Measurements from ENCODE around the gene ONECUT1. TPM values are rescaled to one million over a fixed set of nuclear protein-coding genes. Genes with fewer than 3 reads are reported as not detected.

The ONECUT1 gene
- total and polyA plus RNA-seq, 2 of the 8 experiments (the other 6 are each of a cell fraction or from before 2014, with no cell fraction given): 0.65 to 6.4 TPM

DNA sequence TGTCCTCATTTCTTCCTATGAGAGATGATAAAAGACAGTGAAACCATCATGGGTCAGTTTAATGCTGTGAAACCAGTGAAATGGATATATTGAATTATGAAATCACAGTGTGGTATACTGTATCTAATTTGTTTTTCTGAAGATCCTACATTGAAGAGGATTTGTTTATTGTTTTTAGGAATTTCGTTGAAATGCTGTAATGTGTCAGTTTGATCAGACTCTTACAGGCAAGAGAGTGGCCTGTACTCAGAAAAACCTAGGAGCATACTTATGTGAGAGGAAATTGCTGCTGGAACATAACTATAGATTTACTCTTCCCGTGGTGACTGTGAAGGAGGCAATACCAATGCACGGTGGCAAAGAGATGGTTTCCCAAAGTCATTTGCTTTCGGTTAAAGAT, 29.1 kb upstream of the ONECUT1 start:
- H2BK5ac ChIP-seq (ENCODE audit: low read depth, low read length): no peak overlapping the region
- 0 out of 7 replicates have a peak, but pooled peaks cover 0 to 2% (median 0%) of the 10 kb centered on the region in 4 experiments for H3K4me1 ChIP-seq (replicated peaks in 1 of 4; ENCODE audit: control insufficient read depth in 3 of 4, insufficient read depth in 4 of 4, low read length in 3 of 4)
- no peak overlapping the region for H3K14ac ChIP-seq (ENCODE audit: insufficient read length)
- H4K91ac ChIP-seq (replicated peaks; ENCODE audit: insufficient read length, low read length): no peak overlapping the region
- H3K79me1 ChIP-seq (ENCODE audit: low read depth, low read length): no peaks in the 10 kb centered on the region
- H3K4ac ChIP-seq (replicated peaks; ENCODE audit: insufficient read length, low read depth, low read length): no peak overlapping the region
- WGBS, 2 experiments (ENCODE audit: extremely low coverage in 1 of 2, insufficient coverage in 1 of 2, insufficient read length in 1 of 2, insufficient replicate concordance in 2 of 2, low coverage in 1 of 2, low lambda C conversion rate in 2 of 2, missing lambda C conversion rate in 1 of 2): 83% methylated on average over 4 of the region's 4 CpGs; no CpG with 5 or more reads in 1 of the 2 experiments
- H3K27ac ChIP-seq (ENCODE audit: low read depth, low read length): no peak overlapping the region
- H3K18ac ChIP-seq (ENCODE audit: extremely low read depth, low read length): no peak overlapping the region
- POLR2A ChIA-PET (ENCODE audit: partially characterized antibody): no interaction called here
- no peaks in the 10 kb centered on the region for H3K27me3 ChIP-seq (replicated peaks in 1 of 4; ENCODE audit: control insufficient read depth in 3 of 4, extremely low read depth in 1 of 4, insufficient read depth in 3 of 4, low read length in 3 of 4)
- no peak overlapping the region for H2BK12ac ChIP-seq (ENCODE audit: low read depth, low read length)
- no peak for FAIRE-seq
- H3K36me3 ChIP-seq (ENCODE audit: control insufficient read depth in 2 of 4, insufficient read depth in 4 of 4, low read length in 3 of 4): no peaks in the 10 kb centered on the region
- no peaks in the 10 kb centered on the region for H3K23me2 ChIP-seq (ENCODE audit: low read depth, low read length)
- no peak overlapping the region for H2BK15ac ChIP-seq (ENCODE audit: low read length)
- H3K4me2 ChIP-seq (ENCODE audit: insufficient read depth in 1 of 2, low read depth in 2 of 2, low read length in 2 of 2): no peak overlapping the region
- H2BK20ac ChIP-seq (ENCODE audit: low read length): no peak overlapping the region
- H3K9me3 ChIP-seq (ENCODE audit: insufficient read depth in 2 of 2, low read depth in 1 of 2, low read length in 1 of 2): peaks cover 11 to 13% of the 10 kb centered on the region in 2 experiments
- H2BK120ac ChIP-seq (replicated peaks; ENCODE audit: low read depth, low read length): no peak overlapping the region
- no peaks in the 10 kb centered on the region for H3K79me2 ChIP-seq (ENCODE audit: control insufficient read depth in 1 of 2, insufficient read depth in 2 of 2, low read length in 2 of 2)
- H4K5ac ChIP-seq (ENCODE audit: insufficient read length, low read depth, low read length): no peak overlapping the region
- no peak overlapping the region for H4K8ac ChIP-seq (ENCODE audit: extremely low read depth, insufficient read depth, low read length)
- H3K9ac ChIP-seq (replicated peaks in 1 of 4; ENCODE audit: extremely low read depth in 1 of 4, low read depth in 3 of 4, low read length in 3 of 4): no peak overlapping the region
- no peak overlapping the region for H3K23ac ChIP-seq (ENCODE audit: insufficient read length)
- no peaks in the 10 kb centered on the region for H4K20me1 ChIP-seq (replicated peaks in 1 of 2; ENCODE audit: control insufficient read depth in 1 of 2, insufficient read depth in 2 of 2, low read length in 2 of 2)
- no peak overlapping the region for H2AK5ac ChIP-seq (ENCODE audit: low read depth, low read length)
- H2AFZ ChIP-seq (ENCODE audit: low read length): no peak overlapping the region
- CTCF ChIA-PET (ENCODE audit: partially characterized antibody): no interaction called here
- no peak for DNase-seq (ENCODE audit: low read depth in 1 of 2, low spot score in 2 of 2)
- TF ChIP-seq BACH1 (IDR thresholded peaks at IDR 0.05; ENCODE audit: low read length): no peak
- no peak for TF ChIP-seq SP1 (IDR thresholded peaks at IDR 0.05; ENCODE audit: low read depth, low read length)
- no peak for TF ChIP-seq CTBP2 (IDR thresholded peaks at IDR 0.05; ENCODE audit: borderline replicate concordance, insufficient read depth, insufficient read length, low read length)
- no peak for TF ChIP-seq JUN (IDR thresholded peaks at IDR 0.05; ENCODE audit: low read depth, low read length)
- no peak for TF ChIP-seq YY1 (IDR thresholded peaks at IDR 0.05; ENCODE audit: low read depth, low read length)
- TF ChIP-seq SP4 (IDR thresholded peaks at IDR 0.05; ENCODE audit: low read length): no peak
- TF ChIP-seq POU5F1 (IDR thresholded peaks at IDR 0.05; ENCODE audit: low read depth, low read length): no peak
- H3K56ac ChIP-seq (replicated peaks; ENCODE audit: insufficient read length, low read depth, low read length): no peak overlapping the region
- H3K4me3 ChIP-seq (ENCODE audit: extremely low read depth in 1 of 4, insufficient read depth in 2 of 4, low read depth in 3 of 4, low read length in 4 of 4): no peak overlapping the region
